Fibroblast of mammary gland (primary cell): Measurements from ENCODE around the gene THOC7.

ENCODE experiments used
- DNase-seq: peaks from one replicate; pipeline ENCODE4 v3.0.0-alpha.2; 2010; ENCODE audit warnings: low read depth
- H3K4me3 ChIP-seq: 2 replicates; pipeline ENCODE4 v1.5.1; 2011; ENCODE audit warnings: low read depth, mild to moderate bottlenecking, low read length, moderate library complexity; ENCODE audit not compliant: control insufficient read depth
- CTCF ChIP-seq: conservative IDR thresholded peaks from 2 replicates; pipeline ENCODE4 v1.5.1; 2011; ENCODE audit warnings: low read depth, low read length, inconsistent platforms; ENCODE audit not compliant: control insufficient read depth, insufficient read depth

Gene THOC7

GRCh38 chr3:63870615-63871005 is 7.0 kb upstream of the THOC7 start:
- no peak for TF ChIP-seq CTCF
- H3K4me3 ChIP-seq: no peak overlapping the region
- no peak for DNase-seq

- no peak overlapping the region for H3K4me3 ChIP-seq
- no peak for DNase-seq
- no peak for TF ChIP-seq CTCF
Measured at GRCh38 chr3:63869940-63870614, 6.5 kb upstream of the THOC7 start.

- no peak for DNase-seq
- no peak for TF ChIP-seq CTCF
- H3K4me3 ChIP-seq: no peak overlapping the region
Measured at GRCh38 chr3:63867225-63867624, 3.6 kb upstream of the THOC7 start.

GRCh38 chr3:63864965-63865327 is 1.3 kb upstream of the THOC7 start:
- peak overlapping the region; percentile 76 for H3K4me3 ChIP-seq
- TF ChIP-seq CTCF: no peak
- DNase-seq: no peak

GRCh38 chr3:63864008-63864964 is 681 bp upstream of the THOC7 start:
- TF ChIP-seq CTCF: no peak
- DNase-seq: no peak

GRCh38 chr3:63862804-63863149 is 828 bp downstream of the THOC7 start:
- no peak for DNase-seq
- peak overlapping the region; percentile 85 for H3K4me3 ChIP-seq
- TF ChIP-seq CTCF: no peak

More at GRCh38 chr3:63864008-63864964, 681 bp upstream of the THOC7 start:
- H3K4me3 ChIP-seq: peak overlapping the region; percentile 76
